Parathyroid adenoma (tissue), 2 donors: Measurements from ENCODE around the gene TAF5L.

ENCODE experiments used
- H2AFZ ChIP-seq: fragments of 300-600 bp; sonication (generic); one replicate; pipeline ENCODE4 v1.7.0; 2017; ENCODE audit warnings: antibody characterized with exemption, mild to moderate bottlenecking
- H3K27ac ChIP-seq: fragments of 300-600 bp; sonication (generic); one replicate; pipeline ENCODE4 v1.7.0; 2017
- H3K27me3 ChIP-seq: fragments of 300-600 bp; sonication (generic); one replicate; pipeline ENCODE4 v1.7.0; 2017; ENCODE audit warnings: low read length; ENCODE audit not compliant: control insufficient read depth, insufficient read depth
- H3K36me3 ChIP-seq: fragments of 300-600 bp; sonication (generic); one replicate; pipeline ENCODE4 v1.7.0; 2017; ENCODE audit warnings: low read length; ENCODE audit not compliant: control insufficient read depth, insufficient read depth
- H3K4me1 ChIP-seq: fragments of 300-600 bp; sonication (generic); one replicate; pipeline ENCODE4 v1.7.0; 2017; ENCODE audit warnings: control low read depth
- H3K4me2 ChIP-seq: fragments of 300-600 bp; sonication (generic); one replicate; pipeline ENCODE4 v1.7.0; 2017; ENCODE audit warnings: low read length
- H3K4me3 ChIP-seq: fragments of 300-600 bp; sonication (generic); one replicate; pipeline ENCODE4 v1.7.0; 2017; ENCODE audit warnings: low read depth, low read length
- H3K79me2 ChIP-seq: fragments of 300-600 bp; sonication (generic); one replicate; pipeline ENCODE4 v1.7.0; 2017; ENCODE audit warnings: control low read depth
- H3K9ac ChIP-seq: fragments of 300-600 bp; sonication (generic); one replicate; pipeline ENCODE4 v1.7.0; 2017; ENCODE audit warnings: mild to moderate bottlenecking
- H3K9me3 ChIP-seq: fragments of 300-600 bp; sonication (generic); one replicate; pipeline ENCODE4 v1.7.0; 2017; ENCODE audit warnings: low read length; ENCODE audit not compliant: control insufficient read depth
- CTCF ChIP-seq: fragments of 300-600 bp; sonication (generic); IDR thresholded peaks from one replicate; pipeline ENCODE4 v1.7.0; 2017; ENCODE audit warnings: antibody characterized with exemption, mild to moderate bottlenecking
- donor health status: primary hyperparathyroidism.

Gene TAF5L

DNA sequence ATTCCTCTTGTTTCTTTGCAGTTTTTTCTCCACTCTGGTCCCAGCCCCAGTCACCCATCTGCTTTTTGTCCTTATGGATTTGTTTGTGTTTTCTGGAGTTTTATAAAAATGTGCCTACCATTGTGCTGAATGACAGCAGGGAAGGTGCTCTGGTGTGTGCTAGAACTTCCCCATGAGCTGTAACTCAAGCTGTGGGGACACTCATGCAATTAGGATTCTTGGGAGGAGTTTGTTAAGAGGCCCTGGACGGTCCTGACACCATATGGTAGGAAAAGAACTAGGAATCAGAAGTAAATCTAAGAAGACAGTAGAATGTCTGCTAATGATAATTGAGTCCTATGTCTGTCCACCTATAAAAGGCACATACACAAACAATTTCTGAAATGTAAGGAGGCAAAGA lies 27.5 kb upstream of the TAF5L start:
- no peak overlapping the region for H3K9ac ChIP-seq
- no peak for TF ChIP-seq CTCF
- no peaks in the 10 kb centered on the region for H3K4me1 ChIP-seq
- H3K9me3 ChIP-seq = no peaks in the 10 kb centered on the region
- H3K36me3 ChIP-seq = no peaks in the 10 kb centered on the region
- no peak overlapping the region for H2AFZ ChIP-seq
- H3K4me2 ChIP-seq = no peak overlapping the region
- H3K4me3 ChIP-seq = no peak overlapping the region
- H3K27ac ChIP-seq = no peak overlapping the region
- H3K27me3 ChIP-seq = no peaks in the 10 kb centered on the region
- no peaks in the 10 kb centered on the region for H3K79me2 ChIP-seq

DNA sequence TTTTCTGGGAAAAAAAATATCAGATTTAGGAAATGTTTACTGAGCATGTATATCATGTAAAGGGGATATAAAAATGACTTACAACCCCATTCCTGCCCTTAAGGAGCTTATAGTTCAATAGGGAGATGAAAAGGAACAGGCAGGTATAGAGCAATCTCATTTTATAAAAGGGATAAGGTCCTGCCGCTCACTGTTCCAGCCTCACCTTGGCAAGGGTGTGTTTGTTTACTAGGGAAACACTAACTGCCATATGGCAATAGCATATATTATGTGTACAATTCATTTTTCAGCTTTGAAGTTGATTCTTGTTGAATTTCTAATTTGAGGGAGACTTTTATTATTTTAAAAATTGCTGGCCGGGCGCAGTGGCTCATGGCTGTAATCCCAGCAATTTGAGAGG lies 25.6 kb upstream of the TAF5L start:
- Histone ChIP-seq H3K4me1 (no peaks in the 10 kb centered on the region), H3K4me3 (no peak overlapping the region), H3K9ac (no peak overlapping the region), H3K9me3 (no peaks in the 10 kb centered on the region), H3K27ac (no peak overlapping the region), H3K4me2 (no peak overlapping the region), H3K36me3 (no peaks in the 10 kb centered on the region), H2AFZ (no peak overlapping the region), H3K79me2 (no peaks in the 10 kb centered on the region), H3K27me3 (no peaks in the 10 kb centered on the region)
- TF ChIP-seq CTCF = no peak

- H3K27me3 ChIP-seq = no peaks in the 10 kb centered on the region
- H3K9me3 ChIP-seq = no peaks in the 10 kb centered on the region
- no peak overlapping the region for H2AFZ ChIP-seq
- H3K36me3 ChIP-seq = no peaks in the 10 kb centered on the region
- no peak overlapping the region for H3K4me3 ChIP-seq
- no peak overlapping the region for H3K27ac ChIP-seq
- no peaks in the 10 kb centered on the region for H3K4me1 ChIP-seq
- no peak for TF ChIP-seq CTCF
- no peak overlapping the region for H3K4me2 ChIP-seq
- no peak overlapping the region for H3K9ac ChIP-seq
- no peaks in the 10 kb centered on the region for H3K79me2 ChIP-seq
Observed at GRCh38 chr1:229650045-229650444, 24.1 kb upstream of the TAF5L start.

- no peaks in the 10 kb centered on the region for H3K79me2 ChIP-seq
- no peaks in the 10 kb centered on the region for H3K27me3 ChIP-seq
- H3K4me3 ChIP-seq = no peak overlapping the region
- no peaks in the 10 kb centered on the region for H3K36me3 ChIP-seq
- no peaks in the 10 kb centered on the region for H3K9me3 ChIP-seq
- H3K27ac ChIP-seq = no peak overlapping the region
- TF ChIP-seq CTCF = no peak
- H2AFZ ChIP-seq = no peak overlapping the region
- no peak overlapping the region for H3K4me2 ChIP-seq
- no peak overlapping the region for H3K9ac ChIP-seq
- H3K4me1 ChIP-seq = no peaks in the 10 kb centered on the region
Observed at GRCh38 chr1:229648406-229648805, 22.5 kb upstream of the TAF5L start.

DNA sequence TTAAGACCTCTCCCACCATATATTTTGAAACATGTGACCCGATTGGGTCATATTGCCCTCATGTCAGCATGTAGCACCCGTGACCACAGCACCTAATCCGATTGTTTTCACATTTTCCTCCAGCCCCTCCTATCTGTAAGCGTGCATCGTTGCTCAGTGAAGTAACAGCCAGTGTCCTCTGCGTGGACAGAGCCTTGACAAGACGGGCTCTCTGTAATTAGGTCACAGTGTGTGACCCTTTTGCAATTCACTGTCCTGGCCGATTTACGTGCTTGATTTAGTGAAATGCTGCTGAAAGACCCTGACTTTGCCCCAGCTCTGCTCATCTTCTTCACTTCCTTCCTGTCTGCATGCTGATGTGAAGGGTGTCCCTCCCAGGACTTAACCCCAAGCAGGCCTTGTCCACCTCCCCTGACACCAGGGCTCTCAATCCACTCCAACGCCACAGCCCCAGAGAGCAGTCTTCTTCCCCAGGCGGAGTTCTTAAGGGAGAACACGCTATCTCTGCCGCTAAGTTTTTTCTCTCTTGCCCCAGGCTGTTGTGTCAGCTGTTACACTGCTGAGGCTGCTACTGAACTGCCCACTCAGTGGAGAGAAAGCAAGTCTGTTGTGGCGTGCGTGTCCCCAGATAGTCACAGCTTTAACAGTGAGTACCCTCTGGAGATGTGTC lies 19.5 kb upstream of the TAF5L start:
- Histone ChIP-seq H3K27ac (no peak overlapping the region), H3K9me3 (no peaks in the 10 kb centered on the region), H2AFZ (no peak overlapping the region), H3K36me3 (no peaks in the 10 kb centered on the region), H3K4me3 (no peak overlapping the region), H3K4me2 (no peak overlapping the region), H3K27me3 (no peaks in the 10 kb centered on the region), H3K4me1 (no peaks in the 10 kb centered on the region), H3K9ac (no peak overlapping the region), H3K79me2 (no peaks in the 10 kb centered on the region)
- TF ChIP-seq CTCF = no peak
